ENCODE results near the gene UFC1. TPM values are rescaled to one million over a fixed set of nuclear protein-coding genes. Genes with fewer than 3 reads are reported as not detected.

The UFC1 gene
- total and polyA plus RNA-seq, 2 experiments from 2014 or later, result 57.5 to 77.0 TPM

DNA sequence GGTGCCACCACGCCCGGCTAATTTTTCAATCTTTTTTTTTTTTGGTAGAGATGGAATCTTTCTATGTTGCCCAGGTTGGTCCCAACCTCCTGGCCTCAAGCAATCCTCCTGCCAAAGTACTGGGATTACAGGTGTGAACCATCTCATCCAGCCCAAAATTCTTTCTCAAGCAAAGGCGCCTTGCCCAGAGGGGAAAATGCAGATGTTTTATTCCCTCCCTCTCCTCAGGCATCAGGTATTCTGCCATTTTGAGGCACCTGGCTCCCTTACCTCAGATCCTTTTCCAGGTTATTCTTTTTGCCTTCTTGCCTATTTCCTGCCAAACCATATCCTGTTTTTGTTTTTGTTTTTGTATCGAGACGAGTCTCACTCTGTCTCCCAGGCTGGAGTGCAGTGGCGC, 34.6 kb downstream of the UFC1 start (continued):
- TF ChIP-seq ZNF114 (CRISPR knock-in tag; IDR thresholded peaks at IDR 0.05) (no peak), JUNB (IDR thresholded peaks at IDR 0.05; ENCODE audit: unreplicated experiment) (no peak), CREB1 (CRISPR knock-in tag; IDR thresholded peaks at IDR 0.05; ENCODE audit: low read depth) (no peak), STAT1 (IDR thresholded peaks at IDR 0.05; ENCODE audit: unreplicated experiment) (no peak), POLR2AphosphoS5 (IDR thresholded peaks at IDR 0.05; ENCODE audit: low read depth) (no peak), NANOG (IDR thresholded peaks at IDR 0.05; ENCODE audit: borderline replicate concordance) (no peak)
- TF ChIP-seq, protein P1, sequence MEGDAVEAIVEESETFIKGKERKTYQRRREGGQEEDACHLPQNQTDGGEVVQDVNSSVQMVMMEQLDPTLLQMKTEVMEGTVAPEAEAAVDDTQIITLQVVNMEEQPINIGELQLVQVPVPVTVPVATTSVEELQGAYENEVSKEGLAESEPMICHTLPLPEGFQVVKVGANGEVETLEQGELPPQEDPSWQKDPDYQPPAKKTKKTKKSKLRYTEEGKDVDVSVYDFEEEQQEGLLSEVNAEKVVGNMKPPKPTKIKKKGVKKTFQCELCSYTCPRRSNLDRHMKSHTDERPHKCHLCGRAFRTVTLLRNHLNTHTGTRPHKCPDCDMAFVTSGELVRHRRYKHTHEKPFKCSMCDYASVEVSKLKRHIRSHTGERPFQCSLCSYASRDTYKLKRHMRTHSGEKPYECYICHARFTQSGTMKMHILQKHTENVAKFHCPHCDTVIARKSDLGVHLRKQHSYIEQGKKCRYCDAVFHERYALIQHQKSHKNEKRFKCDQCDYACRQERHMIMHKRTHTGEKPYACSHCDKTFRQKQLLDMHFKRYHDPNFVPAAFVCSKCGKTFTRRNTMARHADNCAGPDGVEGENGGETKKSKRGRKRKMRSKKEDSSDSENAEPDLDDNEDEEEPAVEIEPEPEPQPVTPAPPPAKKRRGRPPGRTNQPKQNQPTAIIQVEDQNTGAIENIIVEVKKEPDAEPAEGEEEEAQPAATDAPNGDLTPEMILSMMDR (conservative IDR thresholded peaks at IDR 0.05; ENCODE audit: low read depth in 2 of 2), result no peak

DNA sequence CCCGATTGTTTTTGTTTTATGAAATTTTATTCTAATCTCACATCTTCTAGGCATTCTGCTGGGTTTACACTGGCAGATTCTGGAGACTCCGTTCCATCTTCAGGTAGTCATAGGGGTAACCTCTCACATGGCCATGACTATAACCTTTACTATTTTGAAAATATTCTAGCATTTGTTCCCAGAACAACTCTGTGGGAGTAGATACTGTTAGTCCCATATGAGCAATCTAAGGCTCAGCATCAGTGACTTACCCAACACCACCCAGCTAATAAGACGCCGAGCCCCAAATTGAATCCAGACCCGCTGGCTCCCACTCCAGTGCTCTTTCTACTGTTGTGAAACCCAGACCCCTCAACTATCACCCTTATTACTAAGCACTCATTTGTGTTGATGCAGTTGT, 35.3 kb downstream of the UFC1 start:
- Histone ChIP-seq H3K79me2 (replicated peaks; ENCODE audit: insufficient read depth) (no peaks in the 10 kb centered on the region), H3K4me1 (ENCODE audit: insufficient read depth) (peaks cover 2% of the 10 kb centered on the region; the same call in 1 of the 2 replicates), H3K27me3 (ENCODE audit: insufficient read depth) (no peaks in the 10 kb centered on the region), H3K4me2 (no peak overlapping the region), H2AFZ (no peak overlapping the region), H3K4me3 (no peak overlapping the region), H4K20me1 (replicated peaks; ENCODE audit: insufficient read depth) (no peaks in the 10 kb centered on the region), H3K9me2 (ENCODE audit: insufficient read depth) (no peaks in the 10 kb centered on the region), H3K36me3 (ENCODE audit: insufficient read depth) (no peaks in the 10 kb centered on the region), H3F3A (replicated peaks; ENCODE audit: low read depth) (0 out of 2 replicates have a peak, but pooled peaks cover 3% of the 10 kb centered on the region), H3K27ac (ENCODE audit: low read depth) (no peak overlapping the region)
- Mint-ChIP-seq H3K9me3 (no peaks in the 10 kb centered on the region), H3K4me3 (no peak overlapping the region), H3K4me1 (peaks cover 14% of the 10 kb centered on the region), H3K27me3 (ENCODE audit: insufficient read depth, low read depth, poor library complexity) (peaks cover 5% of the 10 kb centered on the region), H3K36me3 (ENCODE audit: low read depth) (peaks cover 11% of the 10 kb centered on the region; the same call in 2 of the 3 replicates), H3K27ac (no peak overlapping the region)
- DNase-seq (ENCODE audit: low spot score), result no peak
- no peak for ATAC-seq
- TF ChIP-seq, protein P2, sequence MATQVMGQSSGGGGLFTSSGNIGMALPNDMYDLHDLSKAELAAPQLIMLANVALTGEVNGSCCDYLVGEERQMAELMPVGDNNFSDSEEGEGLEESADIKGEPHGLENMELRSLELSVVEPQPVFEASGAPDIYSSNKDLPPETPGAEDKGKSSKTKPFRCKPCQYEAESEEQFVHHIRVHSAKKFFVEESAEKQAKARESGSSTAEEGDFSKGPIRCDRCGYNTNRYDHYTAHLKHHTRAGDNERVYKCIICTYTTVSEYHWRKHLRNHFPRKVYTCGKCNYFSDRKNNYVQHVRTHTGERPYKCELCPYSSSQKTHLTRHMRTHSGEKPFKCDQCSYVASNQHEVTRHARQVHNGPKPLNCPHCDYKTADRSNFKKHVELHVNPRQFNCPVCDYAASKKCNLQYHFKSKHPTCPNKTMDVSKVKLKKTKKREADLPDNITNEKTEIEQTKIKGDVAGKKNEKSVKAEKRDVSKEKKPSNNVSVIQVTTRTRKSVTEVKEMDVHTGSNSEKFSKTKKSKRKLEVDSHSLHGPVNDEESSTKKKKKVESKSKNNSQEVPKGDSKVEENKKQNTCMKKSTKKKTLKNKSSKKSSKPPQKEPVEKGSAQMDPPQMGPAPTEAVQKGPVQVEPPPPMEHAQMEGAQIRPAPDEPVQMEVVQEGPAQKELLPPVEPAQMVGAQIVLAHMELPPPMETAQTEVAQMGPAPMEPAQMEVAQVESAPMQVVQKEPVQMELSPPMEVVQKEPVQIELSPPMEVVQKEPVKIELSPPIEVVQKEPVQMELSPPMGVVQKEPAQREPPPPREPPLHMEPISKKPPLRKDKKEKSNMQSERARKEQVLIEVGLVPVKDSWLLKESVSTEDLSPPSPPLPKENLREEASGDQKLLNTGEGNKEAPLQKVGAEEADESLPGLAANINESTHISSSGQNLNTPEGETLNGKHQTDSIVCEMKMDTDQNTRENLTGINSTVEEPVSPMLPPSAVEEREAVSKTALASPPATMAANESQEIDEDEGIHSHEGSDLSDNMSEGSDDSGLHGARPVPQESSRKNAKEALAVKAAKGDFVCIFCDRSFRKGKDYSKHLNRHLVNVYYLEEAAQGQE (IDR thresholded peaks at IDR 0.05; ENCODE audit: unreplicated experiment), result no peak
- TF ChIP-seq, protein P3, sequence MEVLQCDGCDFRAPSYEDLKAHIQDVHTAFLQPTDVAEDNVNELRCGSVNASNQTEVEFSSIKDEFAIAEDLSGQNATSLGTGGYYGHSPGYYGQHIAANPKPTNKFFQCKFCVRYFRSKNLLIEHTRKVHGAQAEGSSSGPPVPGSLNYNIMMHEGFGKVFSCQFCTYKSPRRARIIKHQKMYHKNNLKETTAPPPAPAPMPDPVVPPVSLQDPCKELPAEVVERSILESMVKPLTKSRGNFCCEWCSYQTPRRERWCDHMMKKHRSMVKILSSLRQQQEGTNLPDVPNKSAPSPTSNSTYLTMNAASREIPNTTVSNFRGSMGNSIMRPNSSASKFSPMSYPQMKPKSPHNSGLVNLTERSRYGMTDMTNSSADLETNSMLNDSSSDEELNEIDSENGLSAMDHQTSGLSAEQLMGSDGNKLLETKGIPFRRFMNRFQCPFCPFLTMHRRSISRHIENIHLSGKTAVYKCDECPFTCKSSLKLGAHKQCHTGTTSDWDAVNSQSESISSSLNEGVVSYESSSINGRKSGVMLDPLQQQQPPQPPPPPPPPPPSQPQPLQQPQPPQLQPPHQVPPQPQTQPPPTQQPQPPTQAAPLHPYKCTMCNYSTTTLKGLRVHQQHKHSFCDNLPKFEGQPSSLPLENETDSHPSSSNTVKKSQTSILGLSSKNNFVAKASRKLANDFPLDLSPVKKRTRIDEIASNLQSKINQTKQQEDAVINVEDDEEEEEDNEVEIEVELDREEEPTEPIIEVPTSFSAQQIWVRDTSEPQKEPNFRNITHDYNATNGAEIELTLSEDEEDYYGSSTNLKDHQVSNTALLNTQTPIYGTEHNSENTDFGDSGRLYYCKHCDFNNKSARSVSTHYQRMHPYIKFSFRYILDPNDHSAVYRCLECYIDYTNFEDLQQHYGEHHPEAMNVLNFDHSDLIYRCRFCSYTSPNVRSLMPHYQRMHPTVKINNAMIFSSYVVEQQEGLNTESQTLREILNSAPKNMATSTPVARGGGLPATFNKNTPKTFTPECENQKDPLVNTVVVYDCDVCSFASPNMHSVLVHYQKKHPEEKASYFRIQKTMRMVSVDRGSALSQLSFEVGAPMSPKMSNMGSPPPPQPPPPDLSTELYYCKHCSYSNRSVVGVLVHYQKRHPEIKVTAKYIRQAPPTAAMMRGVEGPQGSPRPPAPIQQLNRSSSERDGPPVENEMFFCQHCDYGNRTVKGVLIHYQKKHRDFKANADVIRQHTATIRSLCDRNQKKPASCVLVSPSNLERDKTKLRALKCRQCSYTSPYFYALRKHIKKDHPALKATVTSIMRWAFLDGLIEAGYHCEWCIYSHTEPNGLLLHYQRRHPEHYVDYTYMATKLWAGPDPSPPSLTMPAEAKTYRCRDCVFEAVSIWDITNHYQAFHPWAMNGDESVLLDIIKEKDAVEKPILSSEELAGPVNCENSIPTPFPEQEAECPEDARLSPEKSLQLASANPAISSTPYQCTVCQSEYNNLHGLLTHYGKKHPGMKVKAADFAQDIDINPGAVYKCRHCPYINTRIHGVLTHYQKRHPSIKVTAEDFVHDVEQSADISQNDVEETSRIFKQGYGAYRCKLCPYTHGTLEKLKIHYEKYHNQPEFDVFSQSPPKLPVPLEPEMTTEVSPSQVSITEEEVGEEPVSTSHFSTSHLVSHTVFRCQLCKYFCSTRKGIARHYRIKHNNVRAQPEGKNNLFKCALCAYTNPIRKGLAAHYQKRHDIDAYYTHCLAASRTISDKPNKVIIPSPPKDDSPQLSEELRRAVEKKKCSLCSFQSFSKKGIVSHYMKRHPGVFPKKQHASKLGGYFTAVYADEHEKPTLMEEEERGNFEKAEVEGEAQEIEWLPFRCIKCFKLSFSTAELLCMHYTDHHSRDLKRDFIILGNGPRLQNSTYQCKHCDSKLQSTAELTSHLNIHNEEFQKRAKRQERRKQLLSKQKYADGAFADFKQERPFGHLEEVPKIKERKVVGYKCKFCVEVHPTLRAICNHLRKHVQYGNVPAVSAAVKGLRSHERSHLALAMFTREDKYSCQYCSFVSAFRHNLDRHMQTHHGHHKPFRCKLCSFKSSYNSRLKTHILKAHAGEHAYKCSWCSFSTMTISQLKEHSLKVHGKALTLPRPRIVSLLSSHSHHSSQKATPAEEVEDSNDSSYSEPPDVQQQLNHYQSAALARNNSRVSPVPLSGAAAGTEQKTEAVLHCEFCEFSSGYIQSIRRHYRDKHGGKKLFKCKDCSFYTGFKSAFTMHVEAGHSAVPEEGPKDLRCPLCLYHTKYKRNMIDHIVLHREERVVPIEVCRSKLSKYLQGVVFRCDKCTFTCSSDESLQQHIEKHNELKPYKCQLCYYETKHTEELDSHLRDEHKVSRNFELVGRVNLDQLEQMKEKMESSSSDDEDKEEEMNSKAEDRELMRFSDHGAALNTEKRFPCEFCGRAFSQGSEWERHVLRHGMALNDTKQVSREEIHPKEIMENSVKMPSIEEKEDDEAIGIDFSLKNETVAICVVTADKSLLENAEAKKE (CRISPR knock-in tag; IDR thresholded peaks at IDR 0.05), result no peak
- TF ChIP-seq EZH2 (IDR thresholded peaks at IDR 0.05; ENCODE audit: low read depth, unreplicated experiment), result no peak
- TF ChIP-seq NANOG (IDR thresholded peaks at IDR 0.05; ENCODE audit: borderline replicate concordance), result no peak
- no peak for TF ChIP-seq POLR2AphosphoS5 (IDR thresholded peaks at IDR 0.05; ENCODE audit: low read depth)
- no peak for TF ChIP-seq STAT1 (IDR thresholded peaks at IDR 0.05; ENCODE audit: unreplicated experiment)
- no peak for TF ChIP-seq ZNF114 (CRISPR knock-in tag; IDR thresholded peaks at IDR 0.05)
- TF ChIP-seq, protein P1 (conservative IDR thresholded peaks at IDR 0.05; ENCODE audit: low read depth in 2 of 2), result no peak
- no peak for TF ChIP-seq ZNF331 (CRISPR knock-in tag; IDR thresholded peaks at IDR 0.05; ENCODE audit: low read depth)
- TF ChIP-seq CREB1 (CRISPR knock-in tag; IDR thresholded peaks at IDR 0.05; ENCODE audit: low read depth), result no peak
